ENCODE data around the gene SRC.

Gene SRC

DNA sequence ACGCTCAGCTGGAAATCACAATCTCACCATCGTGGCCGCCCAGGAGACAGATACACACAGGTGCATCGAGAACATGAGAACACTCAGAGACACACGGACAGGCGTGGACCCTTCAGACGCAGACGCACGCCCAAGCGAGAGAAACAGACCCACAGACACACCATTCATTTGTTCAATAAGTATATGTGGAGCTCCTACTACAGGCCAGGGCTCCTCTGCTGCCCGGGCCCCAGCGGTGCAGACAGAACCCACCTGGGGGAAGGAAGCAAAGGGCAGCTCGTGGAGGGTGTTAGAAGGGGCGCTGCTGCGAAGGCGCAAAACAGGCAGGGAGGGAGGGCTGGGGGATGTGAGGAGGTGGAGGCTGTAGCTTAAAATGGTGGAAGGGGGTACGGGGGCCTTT lies 39.2 kb downstream of the SRC start:
- DNase-seq = no peak

DNA sequence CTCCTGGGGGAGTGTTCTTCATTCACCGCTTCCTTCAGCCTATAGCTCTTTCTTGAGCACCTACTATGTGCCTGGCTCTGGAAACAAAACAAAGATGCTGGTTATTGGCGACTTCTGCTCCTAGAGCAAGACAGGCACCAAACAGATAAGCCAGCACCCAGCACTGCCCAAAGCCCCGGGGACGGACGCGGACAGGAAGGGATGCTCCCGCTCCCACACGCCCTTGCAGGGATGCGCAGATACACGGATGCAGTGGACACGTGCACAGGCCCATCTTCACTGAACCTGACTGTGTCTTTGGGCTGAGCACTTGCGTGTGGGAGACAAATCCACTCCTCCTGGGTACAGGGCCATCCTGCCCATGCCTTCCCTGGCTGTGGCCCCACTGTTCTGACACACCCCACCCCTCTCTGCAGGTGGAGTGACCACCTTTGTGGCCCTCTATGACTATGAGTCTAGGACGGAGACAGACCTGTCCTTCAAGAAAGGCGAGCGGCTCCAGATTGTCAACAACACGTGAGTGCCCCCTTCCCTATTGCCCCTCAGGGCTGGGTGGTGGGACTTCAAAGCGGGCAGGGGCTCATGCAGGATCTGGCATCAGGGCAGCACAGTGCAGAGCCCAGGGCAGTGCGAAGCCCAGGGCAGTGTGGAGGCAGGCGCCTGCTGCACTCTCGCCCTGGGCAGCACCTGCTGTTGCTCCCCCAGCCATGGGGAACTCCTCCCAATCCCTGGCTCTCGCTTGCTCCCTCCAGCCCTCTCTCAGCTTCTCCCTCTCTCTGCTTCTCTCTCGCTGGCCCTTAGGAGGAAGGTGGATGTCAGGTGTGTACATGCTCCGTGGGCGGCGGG lies 39.9 kb downstream of the SRC start:
- DNase-seq = no peak

DNA sequence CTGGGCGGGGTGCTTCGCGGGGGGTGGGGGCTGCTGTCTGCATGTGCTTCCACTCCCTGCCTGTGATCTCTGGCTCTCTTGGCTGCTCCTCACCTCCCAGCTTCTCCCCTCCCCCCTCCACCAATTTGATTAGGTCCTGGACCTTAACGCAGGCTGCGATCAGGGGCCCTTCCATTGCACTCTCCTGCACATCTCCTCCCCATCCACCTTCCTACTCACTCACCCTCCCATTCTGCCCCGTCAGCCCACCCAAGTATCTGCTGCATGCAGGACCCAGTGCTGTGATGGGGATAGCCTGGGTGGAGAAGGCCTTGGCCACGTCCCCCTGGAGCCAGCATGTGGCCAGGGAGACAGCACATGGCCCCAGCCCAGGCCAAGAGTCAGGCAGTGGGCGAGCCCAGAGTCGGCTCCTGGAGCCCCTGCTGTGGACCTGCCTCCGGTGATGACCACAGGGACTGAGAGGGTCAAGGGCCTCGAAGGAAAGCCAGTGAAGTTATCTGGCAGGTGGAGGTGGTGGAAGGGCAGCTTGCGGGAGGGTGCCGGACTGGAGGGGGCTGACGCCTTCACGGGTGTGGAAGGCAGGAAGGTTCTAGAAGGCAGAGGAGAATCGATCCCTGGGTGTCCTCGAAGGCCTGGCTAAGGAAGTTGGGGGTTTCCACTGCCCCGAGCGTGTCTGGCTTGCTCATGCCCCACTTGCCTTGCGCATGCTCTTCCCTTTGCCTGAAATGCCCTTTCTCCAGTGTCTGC lies 40.7 kb downstream of the SRC start:
- no peak for DNase-seq

DNA sequence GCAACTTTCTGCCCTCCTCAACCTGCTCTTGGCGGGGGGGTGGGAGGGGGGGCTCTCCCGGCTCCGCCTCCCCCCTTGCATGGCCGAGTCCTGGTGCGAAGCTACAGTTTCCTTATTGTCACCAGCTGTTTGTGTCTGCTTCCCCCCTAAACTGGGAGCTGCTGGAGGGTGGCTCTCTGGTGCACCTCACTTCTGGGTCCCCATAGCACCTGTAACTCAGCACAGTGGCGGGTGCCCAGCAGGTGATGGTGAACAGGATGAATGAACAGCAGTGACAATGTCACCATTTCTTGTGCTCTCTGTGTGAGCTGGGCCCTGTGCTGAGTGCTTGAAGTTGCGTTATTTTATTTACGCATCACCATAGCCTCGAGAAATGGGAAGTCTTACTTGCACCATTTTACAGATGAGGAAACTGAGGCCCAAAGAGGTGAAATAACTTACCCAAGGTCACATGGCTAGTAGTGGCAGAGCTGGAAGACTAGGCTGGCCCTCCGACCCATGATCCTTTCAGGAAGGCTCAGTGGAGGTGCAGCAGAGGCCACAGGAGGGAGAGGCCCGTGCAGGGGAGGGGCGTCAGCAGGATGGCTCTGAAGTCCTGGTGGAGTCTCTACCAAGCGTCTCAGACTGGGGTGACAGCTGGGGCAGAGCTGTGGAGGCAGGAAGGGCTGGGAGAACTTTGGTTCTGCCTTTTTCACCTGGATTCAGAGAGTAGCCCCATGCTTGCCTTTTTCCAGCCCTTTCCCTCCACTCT lies 41.8 kb downstream of the SRC start:
- no peak for DNase-seq

DNA sequence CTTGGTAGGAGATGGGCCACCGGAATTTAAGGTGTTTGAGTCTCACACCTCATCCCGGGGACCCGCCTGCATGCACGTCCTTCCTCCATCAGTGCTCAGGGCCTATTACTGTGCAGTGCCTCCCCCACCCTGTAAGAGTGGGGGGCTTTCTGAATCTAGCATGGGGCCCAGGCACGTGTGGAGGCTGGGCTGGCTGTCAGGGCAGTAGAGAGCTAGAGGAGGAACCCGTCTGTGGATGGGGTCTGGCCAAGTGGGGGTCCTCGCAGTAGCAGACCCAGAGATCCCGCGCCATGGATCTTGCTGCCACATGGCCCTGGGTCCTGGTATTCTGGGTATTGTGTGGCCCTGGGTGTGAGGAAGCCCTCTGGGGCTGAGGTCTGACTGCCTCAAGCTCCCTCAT lies 42.9 kb downstream of the SRC start:
- no peak for DNase-seq

DNA sequence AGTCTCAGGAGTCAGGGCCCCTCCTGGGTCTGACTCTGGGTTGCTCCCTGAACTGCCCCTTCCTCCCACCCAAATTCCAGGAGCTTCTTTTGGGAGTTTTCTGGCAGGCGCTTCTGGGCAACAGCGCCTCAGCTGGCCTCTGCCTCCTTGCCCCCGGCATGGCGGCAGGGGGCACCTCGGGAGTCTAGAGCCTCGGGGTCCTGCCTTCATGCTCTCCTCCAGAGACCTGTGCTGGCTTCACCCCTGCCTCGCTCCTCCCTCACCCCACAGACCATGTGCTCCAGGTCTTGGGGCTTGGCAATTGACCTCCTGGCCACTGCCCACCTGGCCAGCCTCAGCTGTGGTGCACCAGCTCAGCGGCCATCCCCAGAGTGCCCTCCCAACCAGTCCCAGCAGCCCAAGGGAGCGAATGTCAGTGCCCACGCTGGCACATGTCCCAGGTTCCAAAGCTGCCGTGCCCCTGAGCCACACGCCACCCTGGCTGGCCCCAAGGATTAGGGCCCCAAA lies 43.4 kb downstream of the SRC start:
- no peak for DNase-seq

DNA sequence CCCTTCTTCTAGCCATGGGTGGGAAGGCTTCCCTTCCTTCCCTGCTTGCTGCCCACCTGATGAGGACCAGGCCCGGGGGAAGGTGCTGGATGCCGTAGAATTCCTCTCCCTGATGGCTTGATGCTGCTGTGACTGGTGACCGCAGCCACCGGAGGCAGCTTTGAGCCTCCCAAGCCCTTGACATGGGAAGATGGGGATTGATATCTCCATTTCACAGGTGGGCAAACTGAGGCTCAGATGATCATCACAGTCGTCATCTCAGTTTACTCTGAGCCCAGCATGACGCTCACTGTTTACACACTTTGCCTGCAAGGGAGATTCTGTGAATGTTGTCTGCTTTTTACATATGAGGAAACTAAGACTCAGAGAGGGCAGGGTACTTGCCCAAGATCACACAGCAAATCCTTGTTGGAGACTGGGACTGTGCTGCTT lies 43.9 kb downstream of the SRC start:
- DNase-seq = no peak

DNA sequence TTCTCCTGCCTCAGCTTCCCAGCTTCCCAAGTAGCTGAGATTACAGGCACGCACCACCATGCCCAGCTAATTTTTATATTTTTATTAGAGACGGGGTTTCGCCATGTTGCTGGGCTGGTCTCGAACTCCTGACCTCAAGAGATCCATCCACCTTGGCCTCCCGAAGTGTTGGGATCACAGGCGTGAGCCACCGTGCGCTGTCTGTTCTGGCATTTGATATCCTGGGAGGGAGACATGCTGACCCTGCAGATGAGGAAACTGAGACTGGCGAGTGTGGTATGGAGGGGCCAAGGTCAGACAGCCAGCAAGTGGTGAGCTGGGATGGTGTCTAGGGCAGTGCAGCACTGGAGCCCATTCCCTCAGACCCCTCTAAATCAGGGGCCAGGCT lies 44.6 kb downstream of the SRC start:
- DNase-seq = no peak

DNA sequence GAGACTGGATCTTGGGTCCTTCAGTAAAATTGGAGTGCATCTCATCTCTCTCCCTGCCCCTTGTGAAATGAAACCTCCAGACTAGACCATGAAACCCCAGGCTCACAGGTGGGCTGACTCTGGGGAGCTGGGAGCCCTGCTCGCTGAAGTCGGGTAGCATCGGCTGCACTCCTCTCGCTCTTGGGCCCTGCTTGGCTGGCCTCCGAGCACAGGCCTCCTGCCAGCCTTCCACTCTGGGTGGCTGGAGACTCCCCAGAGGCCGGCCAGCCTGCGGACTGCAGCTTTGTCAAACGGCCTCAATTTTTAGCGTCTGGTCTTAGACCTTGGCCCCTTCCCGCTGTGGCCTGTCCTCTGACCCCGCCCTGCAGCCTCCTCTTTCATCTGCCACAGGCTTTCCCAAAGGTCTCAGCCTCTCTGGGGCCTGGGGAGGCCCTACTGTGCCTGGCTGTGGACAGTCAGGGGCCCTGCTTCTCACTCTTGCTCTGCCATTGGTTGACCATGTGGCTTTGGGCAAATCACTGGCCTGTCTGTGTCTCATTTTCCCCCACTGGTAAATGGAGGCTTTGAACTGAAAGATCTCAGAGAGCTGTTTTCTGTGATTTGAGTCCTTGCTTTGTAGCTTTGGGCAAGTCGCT lies 45.1 kb downstream of the SRC start:
- no peak for DNase-seq

DNA sequence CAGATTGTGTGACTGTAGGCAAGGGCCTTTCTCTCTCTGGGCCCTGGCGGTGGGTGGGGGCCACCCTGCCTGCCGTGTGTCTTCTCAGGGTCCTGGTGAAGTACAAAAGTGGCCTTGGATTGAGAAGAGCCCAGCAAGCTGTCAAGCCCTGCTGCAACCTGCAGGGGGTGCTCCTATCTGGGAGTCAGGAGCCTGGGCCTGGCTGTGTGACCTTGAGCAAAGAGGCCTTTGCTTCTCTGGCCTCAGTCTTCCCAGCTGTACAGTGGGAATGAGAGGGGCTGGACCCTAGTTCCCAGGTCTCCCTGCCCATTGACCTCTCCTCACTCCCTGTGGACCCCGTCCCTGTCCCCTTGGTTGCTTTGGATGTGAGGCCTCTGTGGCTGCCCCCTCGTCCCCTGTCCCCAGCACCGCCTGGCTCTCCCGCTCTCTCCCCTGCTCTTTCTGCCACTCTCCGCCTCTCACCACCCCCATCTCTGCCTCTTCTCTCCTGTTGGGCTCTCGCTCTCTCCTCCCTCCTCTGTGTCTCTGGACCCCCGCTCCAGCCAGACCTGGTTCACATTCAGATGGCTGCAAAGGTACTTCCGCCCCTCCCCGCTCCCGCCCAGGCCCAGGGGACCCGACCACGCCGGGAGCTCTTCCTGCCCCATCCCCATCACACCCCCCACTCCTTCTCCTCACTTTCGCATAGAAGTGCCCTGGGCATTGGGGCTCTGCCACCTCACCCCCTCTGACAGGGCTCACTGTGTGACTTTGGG lies 46.7 kb downstream of the SRC start:
- no peak for DNase-seq

DNA sequence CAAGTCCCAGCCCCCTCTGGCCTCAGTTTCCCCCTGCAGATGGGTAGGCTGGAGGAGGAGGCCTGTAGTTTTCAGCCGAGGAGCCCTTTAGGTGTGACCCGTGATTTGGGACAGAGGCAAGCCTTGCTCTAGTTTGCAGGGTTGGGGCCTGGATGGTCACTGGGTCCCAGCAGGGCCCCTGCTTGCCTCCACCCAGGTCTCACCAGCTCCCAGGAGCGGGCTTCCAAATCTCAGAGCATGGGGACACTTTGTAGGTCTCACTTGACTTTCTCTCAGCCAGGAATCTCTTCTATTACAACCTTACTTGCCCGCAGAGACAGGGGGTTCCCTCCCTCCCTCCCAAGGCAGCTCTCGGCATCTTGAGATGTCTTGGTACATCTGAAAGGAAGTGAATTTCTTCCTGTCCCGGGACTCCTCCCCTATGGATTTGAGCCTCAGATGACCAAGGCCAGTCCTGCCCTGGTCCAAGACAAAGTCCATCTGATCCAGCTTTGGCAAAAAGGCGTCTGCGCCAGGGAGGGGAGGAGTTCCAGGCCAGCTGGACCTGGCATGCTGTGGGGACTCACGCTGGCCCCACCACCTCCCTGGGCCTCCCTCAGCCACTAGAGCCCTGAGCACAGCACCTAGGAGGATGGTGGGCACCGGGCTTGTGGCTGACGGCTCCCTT lies 47.4 kb downstream of the SRC start:
- DNase-seq = no peak

DNA sequence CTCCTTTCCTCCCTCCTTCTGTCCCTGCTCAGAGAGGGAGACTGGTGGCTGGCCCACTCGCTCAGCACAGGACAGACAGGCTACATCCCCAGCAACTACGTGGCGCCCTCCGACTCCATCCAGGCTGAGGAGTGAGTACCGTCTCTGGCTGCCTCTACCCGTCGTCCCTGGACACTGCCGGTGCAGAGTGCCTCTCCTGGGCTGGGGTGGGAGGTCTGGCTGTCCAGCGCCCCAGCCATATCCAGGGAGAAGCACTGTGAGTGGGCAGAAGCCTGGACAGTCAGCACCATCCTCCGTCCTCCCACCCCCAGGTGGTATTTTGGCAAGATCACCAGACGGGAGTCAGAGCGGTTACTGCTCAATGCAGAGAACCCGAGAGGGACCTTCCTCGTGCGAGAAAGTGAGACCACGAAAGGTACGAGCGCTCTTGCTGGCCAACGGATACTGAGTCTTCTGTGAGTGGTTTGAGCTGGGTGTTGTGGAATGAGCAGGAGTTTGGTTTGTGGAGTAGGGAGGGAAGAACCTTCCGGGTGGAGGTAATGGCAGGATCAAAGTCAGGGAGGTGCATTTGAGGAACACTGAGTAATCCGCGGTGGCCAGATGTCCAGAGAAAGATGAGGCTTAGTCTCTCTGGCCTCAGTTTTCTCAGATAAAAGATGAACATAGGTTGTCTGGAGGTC lies 48.1 kb downstream of the SRC start:
- no peak for DNase-seq

DNA sequence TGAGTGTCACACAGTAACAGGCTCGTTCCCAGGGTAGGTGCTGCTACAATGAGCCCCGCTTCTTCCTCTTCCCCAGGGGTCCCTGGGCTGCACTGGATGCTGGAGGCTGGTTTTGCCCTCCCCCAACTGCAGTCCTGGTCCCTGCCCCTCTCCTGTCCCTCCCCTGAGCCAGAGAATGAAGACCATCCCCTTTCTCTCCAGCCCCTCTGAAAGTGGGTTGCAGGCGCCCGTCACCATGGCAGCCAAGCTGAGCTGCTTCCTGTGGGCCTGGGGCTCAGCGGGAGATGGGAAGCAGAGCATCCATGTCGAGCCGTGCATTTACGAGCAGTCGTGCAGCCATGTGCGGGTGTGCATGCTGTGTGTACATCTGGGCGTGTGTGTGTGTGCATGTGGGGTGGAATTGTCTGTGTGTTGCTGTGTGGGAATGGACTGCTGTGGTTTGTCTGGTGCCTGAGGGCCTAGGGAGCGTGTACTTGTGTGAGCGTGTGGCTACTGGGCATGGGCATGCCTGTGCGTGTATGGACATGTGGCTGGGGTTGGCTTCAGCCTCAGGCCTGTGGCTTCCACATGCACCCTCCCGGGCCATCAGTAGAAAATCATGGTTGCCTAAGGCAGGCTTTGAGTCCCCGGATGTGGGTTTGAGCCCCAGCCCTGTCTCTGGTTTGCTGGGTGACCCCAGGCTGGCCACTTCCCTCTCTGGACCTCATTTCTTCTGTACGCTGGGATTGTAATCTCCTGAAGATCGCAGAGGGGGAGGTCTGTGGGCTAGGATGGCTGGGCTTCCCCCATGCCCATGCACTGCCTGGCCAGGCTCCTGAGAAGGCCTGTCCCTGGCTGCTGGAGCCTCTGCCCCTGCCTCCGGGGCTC lies 48.8 kb downstream of the SRC start:
- DNase-seq = no peak

DNA sequence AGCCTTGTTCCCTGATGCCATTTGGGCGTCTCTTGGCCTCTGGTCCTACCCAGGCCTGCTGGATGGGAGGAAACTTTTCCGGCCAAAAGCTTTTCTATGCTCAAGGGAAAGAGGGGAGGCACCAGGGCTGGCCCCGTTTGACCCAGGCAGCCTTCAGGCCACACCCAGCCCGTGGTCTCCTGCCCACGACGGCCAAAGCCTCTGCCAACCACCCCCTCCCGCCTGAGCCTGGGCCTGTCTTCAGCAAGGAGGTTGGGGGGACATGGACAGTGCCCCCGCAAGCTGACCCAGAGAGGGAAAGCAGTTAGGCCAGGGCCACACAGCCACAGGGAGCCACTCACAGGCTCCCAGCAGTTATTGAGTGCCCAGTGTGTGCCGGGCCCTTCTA lies 49.5 kb downstream of the SRC start:
- no peak for DNase-seq

DNA sequence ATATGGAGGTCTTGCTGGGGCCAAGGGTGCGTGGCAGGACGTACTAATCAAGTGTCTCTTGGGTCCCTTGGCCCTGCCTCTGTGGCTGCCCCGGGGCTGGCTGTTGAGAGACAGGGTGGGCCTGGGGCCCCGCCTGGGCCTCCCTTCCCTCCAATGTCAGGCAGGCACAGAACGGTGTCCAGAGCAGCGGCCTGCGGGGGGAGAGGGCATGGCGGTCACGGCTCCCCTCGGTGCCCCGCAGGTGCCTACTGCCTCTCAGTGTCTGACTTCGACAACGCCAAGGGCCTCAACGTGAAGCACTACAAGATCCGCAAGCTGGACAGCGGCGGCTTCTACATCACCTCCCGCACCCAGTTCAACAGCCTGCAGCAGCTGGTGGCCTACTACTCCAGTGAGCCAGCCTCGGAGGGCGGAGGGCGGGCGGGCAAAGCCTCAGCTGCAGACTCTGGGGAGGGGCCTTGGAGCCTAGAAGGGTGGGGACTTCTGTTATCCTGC lies 50.0 kb downstream of the SRC start:
- no peak for DNase-seq

DNA sequence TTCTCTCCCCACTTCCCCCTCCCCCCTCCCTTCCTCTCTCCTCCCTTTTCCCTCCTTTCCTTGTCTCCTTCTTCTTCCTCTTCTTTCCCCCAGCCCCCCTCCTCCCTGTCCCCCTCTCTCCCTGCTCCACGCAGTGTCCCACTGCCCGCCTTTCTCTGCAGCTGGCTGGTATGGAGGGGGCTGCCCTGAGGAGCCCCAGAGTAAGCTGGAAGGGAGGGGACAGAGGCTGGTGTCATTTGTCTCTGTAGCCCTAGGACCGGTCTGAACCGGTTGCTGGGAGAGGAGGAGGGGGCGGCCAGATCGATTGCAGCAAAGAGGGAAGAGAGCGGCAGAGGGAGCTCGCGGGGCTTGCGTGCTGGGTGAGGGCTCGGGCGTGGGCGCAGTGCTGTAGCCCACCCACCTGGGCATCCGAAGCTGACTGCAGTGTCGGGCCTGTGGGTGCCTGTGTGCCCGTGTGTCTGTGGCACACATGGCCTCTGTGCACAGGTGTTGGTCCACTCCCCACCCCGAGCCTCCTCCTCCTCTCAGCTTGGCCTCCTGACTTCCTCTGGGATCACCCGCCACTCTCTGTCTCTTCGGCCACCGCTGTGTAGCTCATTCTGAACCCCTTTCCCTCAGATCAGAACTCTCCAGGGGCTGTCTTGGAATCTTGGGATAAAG lies 50.6 kb downstream of the SRC start:
- DNase-seq = no peak

DNA sequence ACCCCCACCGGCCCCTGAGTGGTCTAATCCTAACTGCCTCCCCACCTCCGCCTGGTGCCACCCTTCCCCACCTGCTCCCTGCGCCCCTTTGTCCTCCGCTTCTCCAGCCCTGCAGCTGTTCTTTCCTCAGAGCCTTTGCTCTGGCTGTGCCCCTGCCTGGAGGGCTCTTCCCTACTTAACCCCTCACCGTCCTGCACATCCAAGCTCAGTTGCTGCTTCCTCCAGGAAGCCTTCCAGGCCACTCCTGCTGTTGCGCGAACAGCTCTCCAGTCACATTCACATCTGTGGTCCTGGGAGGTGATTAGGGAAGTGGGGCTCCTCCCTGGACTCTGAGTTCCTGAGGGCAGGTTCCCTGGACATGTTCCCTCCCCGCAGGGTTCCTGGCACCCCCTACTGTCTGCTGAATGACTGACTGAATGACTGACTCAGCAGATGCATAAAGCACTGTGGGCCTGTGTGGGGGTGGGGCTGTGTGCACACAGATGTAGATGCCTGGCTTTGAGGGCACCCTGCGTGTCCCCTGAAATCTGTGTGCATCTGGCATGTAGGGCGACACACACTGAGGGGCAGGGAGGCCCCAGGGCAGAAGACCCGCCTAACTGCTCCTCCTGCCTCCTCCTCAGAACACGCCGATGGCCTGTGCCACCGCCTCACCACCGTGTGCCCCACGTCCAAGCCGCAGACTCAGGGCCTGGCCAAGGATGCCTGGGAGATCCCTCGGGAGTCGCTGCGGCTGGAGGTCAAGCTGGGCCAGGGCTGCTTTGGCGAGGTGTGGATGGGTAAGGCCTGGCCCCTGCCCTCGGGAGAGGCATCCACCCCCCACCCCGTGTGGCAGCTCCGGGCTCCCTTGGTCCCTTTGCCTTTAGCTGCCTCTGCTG lies 51.4 kb downstream of the SRC start:
- DNase-seq = no peak

All from NCI-H2081 treated with DMSO at 0.1 percent for 48 hours (cell line).